COR-L47 (cell line): ENCODE results near the gene AUTS2.
"Not testable (repeated sequence)": the region's sequence is repeated elsewhere in the genome, so short reads cannot be mapped to it uniquely, and the experiment has no call there.

Source experiments
- DNase-seq: peaks from one replicate; lab custom pipeline; 2025; lab: John Stamatoyannopoulos, UW

AUTS2 gene

GRCh38 chr7:70630818-70631457 is 1032.7 kb downstream of the AUTS2 start:
- no peak for DNase-seq

GRCh38 chr7:70631718-70632117 is 1033.4 kb downstream of the AUTS2 start:
- DNase-seq, result peak; percentile 55

- no peak for DNase-seq
Observed at GRCh38 chr7:70632400-70632799, 1034.1 kb downstream of the AUTS2 start.

GRCh38 chr7:70634071-70634470 is 1035.8 kb downstream of the AUTS2 start:
- DNase-seq, result no peak

- DNase-seq, result no peak
Observed at GRCh38 chr7:70634610-70635068, 1036.4 kb downstream of the AUTS2 start.

- DNase-seq, result no peak
Observed at GRCh38 chr7:70635633-70636032, 1037.4 kb downstream of the AUTS2 start.

GRCh38 chr7:70636169-70636568 is 1037.9 kb downstream of the AUTS2 start:
- DNase-seq, result no peak

- DNase-seq, result no peak
Observed at GRCh38 chr7:70637726-70638125, 1039.5 kb downstream of the AUTS2 start.

GRCh38 chr7:70638158-70639107 is 1040.2 kb downstream of the AUTS2 start:
- DNase-seq, result no peak

- no peak for DNase-seq
Observed at GRCh38 chr7:70640266-70640833, 1042.1 kb downstream of the AUTS2 start.

GRCh38 chr7:70641882-70642281 is 1043.6 kb downstream of the AUTS2 start:
- no peak for DNase-seq

GRCh38 chr7:70645279-70645678 is 1047.0 kb downstream of the AUTS2 start:
- no peak for DNase-seq

- no peak for DNase-seq
Observed at GRCh38 chr7:70645876-70646351, 1047.6 kb downstream of the AUTS2 start.

GRCh38 chr7:70646536-70647248 is 1048.4 kb downstream of the AUTS2 start:
- DNase-seq, result no peak

GRCh38 chr7:70647801-70648498 is 1049.7 kb downstream of the AUTS2 start:
- DNase-seq, result no peak

- not testable (repeated sequence) for DNase-seq
Observed at GRCh38 chr7:70648499-70648861, 1050.2 kb downstream of the AUTS2 start.

GRCh38 chr7:70649323-70649722 is 1051.0 kb downstream of the AUTS2 start:
- DNase-seq, result no peak

- DNase-seq, result no peak
Observed at GRCh38 chr7:70654146-70654545, 1055.9 kb downstream of the AUTS2 start.

- DNase-seq, result no peak
Observed at GRCh38 chr7:70654979-70655378, 1056.7 kb downstream of the AUTS2 start.

- peak; percentile 4 for DNase-seq
Observed at GRCh38 chr7:70655694-70656093, 1057.4 kb downstream of the AUTS2 start.

GRCh38 chr7:70657571-70657970 is 1059.3 kb downstream of the AUTS2 start:
- no peak for DNase-seq
